ENCODE data around the gene DAB2IP.

Gene DAB2IP

DNA sequence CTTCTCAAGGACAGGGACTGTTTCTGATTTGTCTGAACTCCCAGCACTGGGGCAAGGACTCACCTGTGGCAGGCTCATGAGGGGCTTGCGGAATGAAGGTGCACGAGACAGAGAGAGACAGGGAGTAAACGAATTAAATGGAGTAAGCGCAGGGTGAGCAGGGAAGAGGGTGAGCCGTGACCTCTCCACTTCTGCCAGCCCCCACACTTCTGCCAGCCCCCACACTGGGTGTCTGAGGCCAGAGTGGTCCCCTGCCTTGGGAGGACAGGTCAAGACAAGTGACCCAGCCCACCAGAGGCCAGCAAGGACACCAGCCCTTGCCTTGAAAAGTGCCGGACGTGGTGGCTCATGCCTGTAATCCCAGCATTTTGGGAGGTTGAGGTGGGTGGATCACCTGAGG lies 37.2 kb downstream of the DAB2IP start:
- Histone ChIP-seq H3K4me3 (no peak overlapping the region), H3K9me3 (no peaks in the 10 kb centered on the region), H3K36me3 (no peaks in the 10 kb centered on the region), H3K27ac (no peak overlapping the region), H3K4me1 (peaks cover 0 to 29% (median 20%) of the 10 kb centered on the region in 4 donors), H3K27me3 (no peaks in the 10 kb centered on the region)
- DNase-seq: no peak
- intact Hi-C loops (cut with DNase I; ENCODE audit: low total_unique reads): loop anchor here (5.0 kb wide), 1 partner anchor 304 kb away; no protein-coding TSS in a partner anchor
- no peak for TF ChIP-seq CTCF (IDR thresholded peaks at IDR 0.05)

GRCh38 chr9:121689461-121690157 lies 38.2 kb downstream of the DAB2IP start:
- H3K27ac ChIP-seq: no peak overlapping the region
- no peak for TF ChIP-seq CTCF (IDR thresholded peaks at IDR 0.05)
- H3K4me3 ChIP-seq: no peak overlapping the region
- no peak for DNase-seq
- no peaks in the 10 kb centered on the region for H3K27me3 ChIP-seq
- intact Hi-C loops (cut with DNase I; ENCODE audit: low total_unique reads): loop anchor here (5.0 kb wide), 1 partner anchor 303 kb away; no protein-coding TSS in a partner anchor
- no peaks in the 10 kb centered on the region for H3K9me3 ChIP-seq
- no peaks in the 10 kb centered on the region for H3K36me3 ChIP-seq
- peaks cover 0 to 36% (median 20%) of the 10 kb centered on the region in 4 donors for H3K4me1 ChIP-seq

GRCh38 chr9:121690316-121690715 lies 38.9 kb downstream of the DAB2IP start:
- TF ChIP-seq CTCF (IDR thresholded peaks at IDR 0.05): no peak
- H3K4me1 ChIP-seq: peaks cover 0 to 36% (median 20%) of the 10 kb centered on the region in 4 donors
- no peaks in the 10 kb centered on the region for H3K36me3 ChIP-seq
- no peak overlapping the region for H3K4me3 ChIP-seq
- intact Hi-C loops (cut with DNase I; ENCODE audit: low total_unique reads): no loop called here
- no peak for DNase-seq
- peak overlapping the region; percentile 66 to 75 for H3K27ac ChIP-seq
- H3K27me3 ChIP-seq: no peaks in the 10 kb centered on the region
- H3K9me3 ChIP-seq: no peaks in the 10 kb centered on the region

DNA sequence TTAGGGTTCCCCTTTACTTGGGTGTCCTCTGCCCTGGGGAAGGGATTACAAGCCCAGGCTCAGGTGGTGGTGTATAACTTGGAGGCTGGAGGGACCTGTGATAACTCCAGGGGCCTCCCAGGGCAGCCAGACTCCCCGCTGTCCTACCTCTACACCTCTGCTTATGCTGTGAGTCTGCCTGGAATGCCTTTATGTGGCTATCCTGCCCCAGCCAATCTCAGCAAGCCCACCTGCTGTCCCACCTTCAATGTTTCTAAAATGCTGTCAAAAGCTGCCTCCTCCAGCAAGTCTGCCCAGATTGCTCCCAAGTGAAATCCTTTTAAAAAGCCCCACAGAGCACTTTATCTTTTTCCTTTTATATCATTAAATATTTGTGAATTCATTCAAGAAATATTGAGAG lies 39.3 kb downstream of the DAB2IP start:
- H3K4me3 ChIP-seq: no peak overlapping the region
- peak overlapping the region; percentile 66 to 75 for H3K27ac ChIP-seq
- intact Hi-C loops (cut with DNase I; ENCODE audit: low total_unique reads): no loop called here
- H3K4me1 ChIP-seq: peaks cover 0 to 36% (median 20%) of the 10 kb centered on the region in 4 donors
- H3K36me3 ChIP-seq: no peaks in the 10 kb centered on the region
- H3K9me3 ChIP-seq: no peaks in the 10 kb centered on the region
- H3K27me3 ChIP-seq: no peaks in the 10 kb centered on the region
- DNase-seq: no peak
- no peak for TF ChIP-seq CTCF (IDR thresholded peaks at IDR 0.05)

DNA sequence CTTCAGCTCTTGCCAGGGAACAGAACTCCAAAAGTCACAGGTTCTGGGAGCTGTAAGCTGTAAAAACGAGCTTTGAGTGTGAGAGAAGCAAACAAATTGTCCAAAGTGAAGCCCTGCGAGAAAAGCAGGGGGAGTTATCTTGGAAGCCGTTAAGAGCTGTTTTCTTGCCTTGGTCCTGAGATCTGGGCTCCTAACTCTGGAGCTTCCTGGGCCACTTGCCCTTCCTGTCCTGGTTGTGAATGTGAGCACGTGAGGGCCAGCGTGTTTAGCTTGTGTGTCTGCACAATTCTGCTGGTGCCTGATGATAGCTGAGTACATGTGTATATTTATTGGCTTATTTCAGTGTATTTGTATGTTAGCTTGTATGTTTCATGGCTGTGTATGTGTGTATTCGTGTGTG lies 40.5 kb downstream of the DAB2IP start:
- no peak for TF ChIP-seq CTCF (IDR thresholded peaks at IDR 0.05)
- Histone ChIP-seq H3K9me3 (no peaks in the 10 kb centered on the region), H3K4me1 (peaks cover 0 to 36% (median 17%) of the 10 kb centered on the region in 4 donors), H3K4me3 (no peak overlapping the region), H3K27ac (peak overlapping the region; percentile 66 to 75), H3K27me3 (no peaks in the 10 kb centered on the region), H3K36me3 (no peaks in the 10 kb centered on the region)
- peak in 1 of 2 donors; percentile 32 for DNase-seq
- intact Hi-C loops (cut with DNase I; ENCODE audit: low total_unique reads): no loop called here

Data from tibial artery (tissue), 4 donors.